DND-41 (cell line): Measurements from ENCODE around the gene VPS35L.

Experiments used
- ATAC-seq: fragments of 200-7000 bp; cut with Tn5 transposase; 3 replicates; pipeline ENCODE4 v1.9.1; 2021; ENCODE audit warnings: low read depth; ENCODE audit not compliant: insufficient read depth
- DNase-seq: peaks from one replicate; pipeline ENCODE4 v3.0.0-alpha.2; 2020
- H2AFZ ChIP-seq: 2 replicates; pipeline ENCODE4 v1.6.0; 2012; ENCODE audit warnings: low read depth, low read length
- H3K27ac ChIP-seq: 2 replicates; pipeline ENCODE4 v1.5.1; 2012; ENCODE audit warnings: low read length, inconsistent platforms
- H3K27me3 ChIP-seq: fragments of 200-600 bp; sonication (generic); 2 replicates; pipeline ENCODE4 v1.6.0; 2012; ENCODE audit warnings: low read length, mild to moderate bottlenecking, inconsistent platforms; ENCODE audit not compliant: insufficient read depth, poor library complexity
- H3K36me3 ChIP-seq: 2 replicates; pipeline ENCODE4 v1.5.1; 2012; ENCODE audit warnings: low read length, inconsistent platforms; ENCODE audit not compliant: insufficient read depth
- H3K4me1 ChIP-seq: 2 replicates; pipeline ENCODE4 v1.5.1; 2012; ENCODE audit warnings: mild to moderate bottlenecking, low read length; ENCODE audit not compliant: insufficient read depth
- H3K4me2 ChIP-seq: 2 replicates; pipeline ENCODE4 v1.6.0; 2012; ENCODE audit warnings: mild to moderate bottlenecking, moderate library complexity, low read length, inconsistent platforms; ENCODE audit not compliant: insufficient read depth
- H3K4me3 ChIP-seq, 2 experiments: fragments of 200-600 bp in 1 of 2; shearing (Covaris generic) in 1 of 2; 2 replicates each; pipeline ENCODE4 v1.5.1; 2012 to 2016; ENCODE audit warnings: inconsistent platforms in 2 of 2, low read length in 2 of 2, mild to moderate bottlenecking in 2 of 2, low read depth in 1 of 2, moderate library complexity in 1 of 2
- H3K79me2 ChIP-seq: 2 replicates; pipeline ENCODE4 v1.6.0; 2012; ENCODE audit warnings: low read length, inconsistent platforms; ENCODE audit not compliant: insufficient read depth
- H3K9ac ChIP-seq: 2 replicates; pipeline ENCODE4 v1.6.0; 2012; ENCODE audit warnings: low read depth, mild to moderate bottlenecking, inconsistent platforms, low read length, moderate library complexity
- H3K9me3 ChIP-seq: 2 replicates; pipeline ENCODE4 v1.5.1; 2012; ENCODE audit warnings: low read length, moderate library complexity, mild to moderate bottlenecking, inconsistent platforms; ENCODE audit not compliant: insufficient read depth, severe bottlenecking
- H4K20me1 ChIP-seq: 2 replicates; pipeline ENCODE4 v1.6.0; 2012; ENCODE audit warnings: low read length; ENCODE audit not compliant: insufficient read depth
- CTCF ChIP-seq: IDR thresholded peaks from 2 replicates; pipeline ENCODE4 v1.5.1; 2012; ENCODE audit warnings: borderline replicate concordance, low read length, moderate library complexity, mild to moderate bottlenecking; ENCODE audit not compliant: poor library complexity, severe bottlenecking; ENCODE audit errors: extremely low read depth
- EZH2 ChIP-seq: IDR thresholded peaks from 3 replicates; pipeline ENCODE4 v1.6.1; 2012; ENCODE audit warnings: borderline replicate concordance, low read depth, mild to moderate bottlenecking, moderate library complexity, low read length, inconsistent platforms; ENCODE audit not compliant: severe bottlenecking

Gene VPS35L

GRCh38 chr16:19613834-19614233 lies 58.3 kb downstream of the VPS35L start:
- Histone ChIP-seq H2AFZ (no peak overlapping the region), H3K9ac (no peak overlapping the region), H3K27ac (no peak overlapping the region), H4K20me1 (no peaks in the 10 kb centered on the region), H3K36me3 (peaks cover 43% of the 10 kb centered on the region), H3K4me1 (no peaks in the 10 kb centered on the region), H3K9me3 (no peaks in the 10 kb centered on the region), H3K79me2 (no peaks in the 10 kb centered on the region), H3K4me2 (no peak overlapping the region), H3K27me3 (no peaks in the 10 kb centered on the region), H3K4me3 (no peak overlapping the region)
- ATAC-seq (no peak), DNase-seq (no peak)
- TF ChIP-seq EZH2, result no peak
- TF ChIP-seq CTCF, result no peak

GRCh38 chr16:19616241-19616640 lies 60.7 kb downstream of the VPS35L start:
- Histone ChIP-seq H3K27ac (no peak overlapping the region), H3K27me3 (no peaks in the 10 kb centered on the region), H3K9ac (no peak overlapping the region), H3K4me1 (no peaks in the 10 kb centered on the region), H3K9me3 (no peaks in the 10 kb centered on the region), H3K4me2 (no peak overlapping the region), H2AFZ (no peak overlapping the region), H3K36me3 (peaks cover 32% of the 10 kb centered on the region), H3K4me3 (no peak overlapping the region), H4K20me1 (no peaks in the 10 kb centered on the region), H3K79me2 (no peaks in the 10 kb centered on the region)
- no peak for DNase-seq
- no peak for ATAC-seq
- TF ChIP-seq EZH2 (no peak), CTCF (no peak)

- Histone ChIP-seq H3K27me3 (no peaks in the 10 kb centered on the region), H3K27ac (no peak overlapping the region), H3K4me1 (no peaks in the 10 kb centered on the region), H3K36me3 (peaks cover 22% of the 10 kb centered on the region), H3K4me2 (no peak overlapping the region), H3K79me2 (no peaks in the 10 kb centered on the region), H4K20me1 (no peaks in the 10 kb centered on the region), H2AFZ (no peak overlapping the region), H3K9ac (no peak overlapping the region), H3K4me3 (no peak overlapping the region), H3K9me3 (no peaks in the 10 kb centered on the region)
- TF ChIP-seq CTCF (no peak), EZH2 (no peak)
- DNase-seq (no peak), ATAC-seq (no peak)
Observed at GRCh38 chr16:19618876-19619275, 63.4 kb downstream of the VPS35L start.

GRCh38 chr16:19621445-19621844 lies 65.9 kb downstream of the VPS35L start:
- no peak for TF ChIP-seq CTCF
- no peak for TF ChIP-seq EZH2
- Histone ChIP-seq H3K4me2 (no peak overlapping the region), H3K27me3 (no peaks in the 10 kb centered on the region), H3K79me2 (no peaks in the 10 kb centered on the region), H3K27ac (no peak overlapping the region), H3K36me3 (peaks cover 25% of the 10 kb centered on the region), H3K9ac (no peak overlapping the region), H3K4me1 (no peaks in the 10 kb centered on the region), H3K9me3 (no peaks in the 10 kb centered on the region), H2AFZ (no peak overlapping the region), H4K20me1 (no peaks in the 10 kb centered on the region), H3K4me3 (no peak overlapping the region)
- no peak for ATAC-seq
- DNase-seq, result no peak
